Panc1 (cell line): ENCODE results near the gene RASA3. TPM values are rescaled to one million over a fixed set of nuclear protein-coding genes. Genes with fewer than 3 reads are reported as not detected.

Experiments
- ATAC-seq: fragments of 200-7000 bp; cut with Tn5 transposase; 2 replicates; pipeline ENCODE4 v1.9.1; 2020; ENCODE audit warnings: mild to moderate bottlenecking, moderate library complexity
- BruUV-seq: library from RNA; stranded (reverse); fragments of 400-500 nt; replicated peaks from 2 replicates; lab custom pipeline; 2021; lab: Mats Ljungman, UMichigan
- CTCF ChIA-PET: fragments of 300-600 bp; sonication (Branson Sonifier 250); formaldehyde crosslinking; loops from one replicate; lab custom pipeline; 2022; ENCODE audit warnings: antibody characterized with exemption; lab: Charles Lee
- POLR2A ChIA-PET: fragments of 300-600 bp; sonication (Branson Sonifier 250); formaldehyde crosslinking; loops from one replicate; lab custom pipeline; 2022; ENCODE audit warnings: antibody characterized with exemption; lab: Charles Lee
- DNase-seq: peaks from one replicate; pipeline ENCODE4 v3.0.0-alpha.2; 2010; ENCODE audit warnings: low read depth, low spot score
- H3K27ac ChIP-seq: 2 replicates; pipeline ENCODE4 v1.5.1; 2011; ENCODE audit warnings: mild to moderate bottlenecking, low read length, inconsistent platforms
- H3K27me3 ChIP-seq: fragments of 200-500 bp; sonication (Bioruptor generic); 2 replicates; pipeline ENCODE4 v1.6.0; 2014; ENCODE audit warnings: low read length, inconsistent platforms; ENCODE audit not compliant: control insufficient read depth, insufficient read depth
- H3K36me3 ChIP-seq: fragments of 200-500 bp; sonication (Bioruptor generic); 2 replicates; pipeline ENCODE4 v1.5.1; 2014; ENCODE audit warnings: inconsistent platforms, mild to moderate bottlenecking, low read length, moderate library complexity; ENCODE audit not compliant: control insufficient read depth, insufficient read depth
- H3K4me1 ChIP-seq: 2 replicates; pipeline ENCODE4 v1.5.1; 2011; ENCODE audit warnings: inconsistent platforms, mild to moderate bottlenecking, low read length, moderate library complexity; ENCODE audit not compliant: control insufficient read depth, insufficient read depth
- H3K4me3 ChIP-seq, 2 experiments: 2 replicates each; pipeline ENCODE4 v1.5.1; 2011 to 2012; ENCODE audit warnings: low read depth in 2 of 2, low read length in 2 of 2, mild to moderate bottlenecking in 2 of 2, inconsistent platforms in 1 of 2, moderate library complexity in 1 of 2
- H3K9me3 ChIP-seq: fragments of 200-500 bp; sonication (Bioruptor generic); 2 replicates; pipeline ENCODE4 v1.5.1; 2014; ENCODE audit warnings: low read depth, mild to moderate bottlenecking, inconsistent platforms, low read length, moderate library complexity; ENCODE audit not compliant: control insufficient read depth, insufficient read depth
- POLR2AphosphoS5 ChIP-seq: IDR thresholded peaks from 2 replicates; pipeline ENCODE4 v1.6.1; 2012; ENCODE audit warnings: mild to moderate bottlenecking, low read depth, low read length, moderate library complexity
- SIN3A ChIP-seq: IDR thresholded peaks from 2 replicates; pipeline ENCODE4 v1.6.1; 2012; ENCODE audit warnings: low read depth, mild to moderate bottlenecking, low read length, moderate library complexity, borderline replicate concordance; ENCODE audit not compliant: insufficient read depth
- TCF7L2 ChIP-seq: IDR thresholded peaks from 2 replicates; pipeline ENCODE4 v1.6.1; 2011; ENCODE audit warnings: mild to moderate bottlenecking, low read depth, low read length, inconsistent platforms
- in situ Hi-C: cut with HindIII; loops from 2 replicates; pipeline ENCODE4 v1.10.0; 2016; ENCODE audit warnings: low sequenced_read_pairs, low pct_unique_long_range_greater_than_20kb
- intact Hi-C: fragments of 100-400 bp; cut with micrococcal nuclease; formaldehyde crosslinking; loops from one replicate; pipeline ENCODE4 v1.10.0; 2022; ENCODE audit not compliant: unreplicated experiment
- total RNA-seq: library from RNA; stranded (reverse); gene quantifications from one replicate; pipeline ENCODE4 v1.2.1, GENCODE V29; 2021; ENCODE audit not compliant: unreplicated experiment
- TF ChIP-seq, protein P1 (sequence below): fragments of 450-650 bp; IDR thresholded peaks from 2 replicates; pipeline ENCODE4 v1.5.1; 2017; ENCODE audit warnings: mild to moderate bottlenecking
- TF ChIP-seq, protein P2 (sequence below), 2 experiments: IDR thresholded peaks; 2 replicates each; pipeline ENCODE4 v1.6.1; 2011 to 2012; ENCODE audit warnings: low read depth in 2 of 2, control low read depth in 1 of 2, low read length in 1 of 2, mild to moderate bottlenecking in 1 of 2, moderate library complexity in 1 of 2; ENCODE audit not compliant: insufficient read depth in 1 of 2

RASA3 gene
- total RNA-seq, 1 experiment from 2014 or later, result 33.7 TPM

DNA sequence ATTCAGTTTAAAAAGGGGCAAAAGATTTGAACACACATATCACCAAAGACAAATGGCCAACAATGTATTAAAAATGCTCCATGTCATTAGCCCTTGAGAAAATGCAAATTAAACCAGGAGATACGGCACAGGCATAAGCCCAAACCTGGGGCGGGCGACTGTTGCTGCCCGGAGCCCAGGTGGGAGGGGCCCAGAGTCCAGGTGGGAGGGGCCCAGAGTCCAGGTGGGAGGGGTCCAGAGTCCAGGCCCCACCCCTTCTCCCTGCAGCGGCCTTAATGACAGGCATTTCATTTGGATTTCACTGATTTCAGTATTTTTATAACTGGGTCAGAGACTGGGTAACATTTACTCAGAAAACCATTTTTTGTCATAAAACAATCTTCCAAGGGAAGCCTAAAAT lies 78.2 kb downstream of the RASA3 start:
- Histone ChIP-seq H3K4me1 (peaks cover 23% of the 10 kb centered on the region), H3K36me3 (no peaks in the 10 kb centered on the region), H3K4me3 (no peak overlapping the region), H3K27me3 (no peaks in the 10 kb centered on the region), H3K9me3 (no peaks in the 10 kb centered on the region), H3K27ac (no peak overlapping the region)
- no TSS peak for BruUV-seq
- no peak for TF ChIP-seq TCF7L2
- TF ChIP-seq, protein P1, sequence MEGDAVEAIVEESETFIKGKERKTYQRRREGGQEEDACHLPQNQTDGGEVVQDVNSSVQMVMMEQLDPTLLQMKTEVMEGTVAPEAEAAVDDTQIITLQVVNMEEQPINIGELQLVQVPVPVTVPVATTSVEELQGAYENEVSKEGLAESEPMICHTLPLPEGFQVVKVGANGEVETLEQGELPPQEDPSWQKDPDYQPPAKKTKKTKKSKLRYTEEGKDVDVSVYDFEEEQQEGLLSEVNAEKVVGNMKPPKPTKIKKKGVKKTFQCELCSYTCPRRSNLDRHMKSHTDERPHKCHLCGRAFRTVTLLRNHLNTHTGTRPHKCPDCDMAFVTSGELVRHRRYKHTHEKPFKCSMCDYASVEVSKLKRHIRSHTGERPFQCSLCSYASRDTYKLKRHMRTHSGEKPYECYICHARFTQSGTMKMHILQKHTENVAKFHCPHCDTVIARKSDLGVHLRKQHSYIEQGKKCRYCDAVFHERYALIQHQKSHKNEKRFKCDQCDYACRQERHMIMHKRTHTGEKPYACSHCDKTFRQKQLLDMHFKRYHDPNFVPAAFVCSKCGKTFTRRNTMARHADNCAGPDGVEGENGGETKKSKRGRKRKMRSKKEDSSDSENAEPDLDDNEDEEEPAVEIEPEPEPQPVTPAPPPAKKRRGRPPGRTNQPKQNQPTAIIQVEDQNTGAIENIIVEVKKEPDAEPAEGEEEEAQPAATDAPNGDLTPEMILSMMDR, result no peak
- TF ChIP-seq, protein P2, sequence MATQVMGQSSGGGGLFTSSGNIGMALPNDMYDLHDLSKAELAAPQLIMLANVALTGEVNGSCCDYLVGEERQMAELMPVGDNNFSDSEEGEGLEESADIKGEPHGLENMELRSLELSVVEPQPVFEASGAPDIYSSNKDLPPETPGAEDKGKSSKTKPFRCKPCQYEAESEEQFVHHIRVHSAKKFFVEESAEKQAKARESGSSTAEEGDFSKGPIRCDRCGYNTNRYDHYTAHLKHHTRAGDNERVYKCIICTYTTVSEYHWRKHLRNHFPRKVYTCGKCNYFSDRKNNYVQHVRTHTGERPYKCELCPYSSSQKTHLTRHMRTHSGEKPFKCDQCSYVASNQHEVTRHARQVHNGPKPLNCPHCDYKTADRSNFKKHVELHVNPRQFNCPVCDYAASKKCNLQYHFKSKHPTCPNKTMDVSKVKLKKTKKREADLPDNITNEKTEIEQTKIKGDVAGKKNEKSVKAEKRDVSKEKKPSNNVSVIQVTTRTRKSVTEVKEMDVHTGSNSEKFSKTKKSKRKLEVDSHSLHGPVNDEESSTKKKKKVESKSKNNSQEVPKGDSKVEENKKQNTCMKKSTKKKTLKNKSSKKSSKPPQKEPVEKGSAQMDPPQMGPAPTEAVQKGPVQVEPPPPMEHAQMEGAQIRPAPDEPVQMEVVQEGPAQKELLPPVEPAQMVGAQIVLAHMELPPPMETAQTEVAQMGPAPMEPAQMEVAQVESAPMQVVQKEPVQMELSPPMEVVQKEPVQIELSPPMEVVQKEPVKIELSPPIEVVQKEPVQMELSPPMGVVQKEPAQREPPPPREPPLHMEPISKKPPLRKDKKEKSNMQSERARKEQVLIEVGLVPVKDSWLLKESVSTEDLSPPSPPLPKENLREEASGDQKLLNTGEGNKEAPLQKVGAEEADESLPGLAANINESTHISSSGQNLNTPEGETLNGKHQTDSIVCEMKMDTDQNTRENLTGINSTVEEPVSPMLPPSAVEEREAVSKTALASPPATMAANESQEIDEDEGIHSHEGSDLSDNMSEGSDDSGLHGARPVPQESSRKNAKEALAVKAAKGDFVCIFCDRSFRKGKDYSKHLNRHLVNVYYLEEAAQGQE (IDR thresholded peaks at IDR 0.05; ENCODE audit: insufficient read depth in 1 of 2, low read depth in 2 of 2, low read length in 1 of 2), result no peak
- no peak for TF ChIP-seq SIN3A
- no peak for TF ChIP-seq POLR2AphosphoS5
- intact Hi-C loops, result no loop called here
- CTCF ChIA-PET, result no interaction called here
- POLR2A ChIA-PET, result no interaction called here
- peak; percentile 67; the same call in 1 of the 2 replicates for ATAC-seq
- no peak for DNase-seq
- in situ Hi-C loops, result no loop called here

DNA sequence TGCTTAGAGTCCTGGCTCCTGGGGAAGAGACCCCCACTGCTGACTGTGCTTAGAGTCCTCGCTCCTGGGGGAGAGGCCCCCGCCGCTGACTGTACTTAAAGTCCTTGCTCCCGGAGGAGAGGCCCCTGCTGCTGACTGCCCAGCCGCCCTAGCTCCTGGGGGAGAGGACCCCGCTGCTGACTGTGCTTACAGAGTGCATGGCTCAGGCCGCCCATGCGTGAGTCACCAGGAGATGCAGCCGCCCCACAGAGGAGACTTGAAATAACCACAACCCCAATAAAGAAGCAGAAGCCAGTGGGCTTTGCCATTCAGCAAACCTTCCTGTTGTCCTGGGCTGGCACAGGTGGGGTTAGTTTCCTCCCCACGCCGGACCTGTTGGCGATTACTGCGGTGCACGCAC lies 79.4 kb downstream of the RASA3 start:
- POLR2A ChIA-PET, result no interaction called here
- no peak for TF ChIP-seq SIN3A
- no peak for TF ChIP-seq POLR2AphosphoS5
- TF ChIP-seq, protein P1, result no peak
- no peak for TF ChIP-seq TCF7L2
- DNase-seq (no peak), ATAC-seq (no peak)
- Histone ChIP-seq H3K27me3 (no peaks in the 10 kb centered on the region), H3K4me3 (no peak overlapping the region), H3K36me3 (no peaks in the 10 kb centered on the region), H3K9me3 (no peaks in the 10 kb centered on the region), H3K27ac (no peak overlapping the region), H3K4me1 (peaks cover 21% of the 10 kb centered on the region)
- intact Hi-C loops, result no loop called here
- CTCF ChIA-PET, result no interaction called here
- in situ Hi-C loops, result no loop called here
- no TSS peak for BruUV-seq
